ENCODE data around the gene PHPT1. TPM values are rescaled to one million over a fixed set of nuclear protein-coding genes. Genes with fewer than 3 reads are reported as not detected.
"Not testable (repeated sequence)": the region's sequence is repeated elsewhere in the genome, so short reads cannot be mapped to it uniquely, and the experiment has no call there.

The PHPT1 gene
- total RNA-seq, 1 donor from 2014 or later, result 58.2 TPM

GRCh38 chr9:136821826-136822544, 27.2 kb upstream of the PHPT1 start:
- DNase-seq (ENCODE audit: low spot score) (no peak), ATAC-seq (no peak)

GRCh38 chr9:136823136-136824046, 25.8 kb upstream of the PHPT1 start:
- DNase-seq (ENCODE audit: low spot score) (no peak), ATAC-seq (no peak)

- DNase-seq (ENCODE audit: low spot score) (no peak), ATAC-seq (no peak)
Observed at GRCh38 chr9:136824496-136825225, 24.5 kb upstream of the PHPT1 start.

GRCh38 chr9:136825295-136826187, 23.7 kb upstream of the PHPT1 start:
- ATAC-seq (no peak), DNase-seq (ENCODE audit: low spot score) (no peak)

GRCh38 chr9:136826188-136826541, 23.0 kb upstream of the PHPT1 start:
- ATAC-seq (no peak), DNase-seq (ENCODE audit: low spot score) (no peak)

- ATAC-seq, result no peak
Observed at GRCh38 chr9:136826703-136827582, 22.3 kb upstream of the PHPT1 start.

GRCh38 chr9:136827794-136828473, 21.3 kb upstream of the PHPT1 start:
- ATAC-seq, result no peak
- no peak for DNase-seq (ENCODE audit: low spot score)

More at GRCh38 chr9:136826703-136827582, 22.3 kb upstream of the PHPT1 start:
- no peak for DNase-seq (ENCODE audit: low spot score)

GRCh38 chr9:136828474-136829140, 20.6 kb upstream of the PHPT1 start:
- DNase-seq (ENCODE audit: low spot score) (no peak), ATAC-seq (no peak)

- ATAC-seq (no peak), DNase-seq (ENCODE audit: low spot score) (no peak)
Observed at GRCh38 chr9:136829412-136829811, 19.8 kb upstream of the PHPT1 start.

- DNase-seq (ENCODE audit: low spot score) (peak; percentile 46), ATAC-seq (no peak)
Observed at GRCh38 chr9:136829981-136830885, 19.0 kb upstream of the PHPT1 start.

- ATAC-seq (no peak), DNase-seq (ENCODE audit: low spot score) (no peak)
Observed at GRCh38 chr9:136831002-136831719, 18.0 kb upstream of the PHPT1 start.

- no peak for DNase-seq (ENCODE audit: low spot score)
- ATAC-seq, result no peak
Observed at GRCh38 chr9:136831720-136832104, 17.5 kb upstream of the PHPT1 start.

- no peak for DNase-seq (ENCODE audit: low spot score)
Observed at GRCh38 chr9:136832581-136832980, 16.6 kb upstream of the PHPT1 start.

GRCh38 chr9:136833381-136834048, 15.7 kb upstream of the PHPT1 start:
- ATAC-seq; DNase-seq (ENCODE audit: low spot score): not testable (repeated sequence)

More at GRCh38 chr9:136832581-136832980, 16.6 kb upstream of the PHPT1 start:
- no peak for ATAC-seq

GRCh38 chr9:136835162-136835931, 13.9 kb upstream of the PHPT1 start:
- DNase-seq (ENCODE audit: low spot score), result no peak
- no peak for ATAC-seq

All from left lobe of liver (tissue), 2 donors.